ENCODE results near the gene ADARB1. TPM values are rescaled to one million over a fixed set of nuclear protein-coding genes. Genes with fewer than 3 reads are reported as not detected.

The ADARB1 gene, protein sequence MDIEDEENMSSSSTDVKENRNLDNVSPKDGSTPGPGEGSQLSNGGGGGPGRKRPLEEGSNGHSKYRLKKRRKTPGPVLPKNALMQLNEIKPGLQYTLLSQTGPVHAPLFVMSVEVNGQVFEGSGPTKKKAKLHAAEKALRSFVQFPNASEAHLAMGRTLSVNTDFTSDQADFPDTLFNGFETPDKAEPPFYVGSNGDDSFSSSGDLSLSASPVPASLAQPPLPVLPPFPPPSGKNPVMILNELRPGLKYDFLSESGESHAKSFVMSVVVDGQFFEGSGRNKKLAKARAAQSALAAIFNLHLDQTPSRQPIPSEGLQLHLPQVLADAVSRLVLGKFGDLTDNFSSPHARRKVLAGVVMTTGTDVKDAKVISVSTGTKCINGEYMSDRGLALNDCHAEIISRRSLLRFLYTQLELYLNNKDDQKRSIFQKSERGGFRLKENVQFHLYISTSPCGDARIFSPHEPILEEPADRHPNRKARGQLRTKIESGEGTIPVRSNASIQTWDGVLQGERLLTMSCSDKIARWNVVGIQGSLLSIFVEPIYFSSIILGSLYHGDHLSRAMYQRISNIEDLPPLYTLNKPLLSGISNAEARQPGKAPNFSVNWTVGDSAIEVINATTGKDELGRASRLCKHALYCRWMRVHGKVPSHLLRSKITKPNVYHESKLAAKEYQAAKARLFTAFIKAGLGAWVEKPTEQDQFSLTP
- 2.0 and 5.9 TPM in 2 replicates for total RNA-seq

GRCh38 chr21:45074048-45074817 lies at the start of gene ADARB1:
TSS of gene ADARB1 (plus strand) at chr21:45074580. CDS start at chr21:45171657, 97,077 bp downstream.

Other genes starting within 250 kb of the ADARB1 start
- 146 and 185 TPM in 2 replicates for gene PTTG1IP, start 200.9 kb upstream of the ADARB1 start, total RNA-seq
- not detected in 2 replicates for gene ITGB2, start 153.7 kb upstream of the ADARB1 start, total RNA-seq
- gene SLX9, start 134.6 kb upstream of the ADARB1 start, total RNA-seq, result 11.4 and 14.0 TPM in 2 replicates
- gene POFUT2, start 213.3 kb downstream of the ADARB1 start, total RNA-seq, result 34.7 and 38.0 TPM in 2 replicates